Peyer's patch (tissue), 4 donors: Measurements from ENCODE around the gene DHCR24. TPM values are rescaled to one million over a fixed set of nuclear protein-coding genes. Genes with fewer than 3 reads are reported as not detected.

Source experiments
- DNase-seq, 3 donors: peaks; one replicate each; pipeline ENCODE4 v3.0.0-alpha.2; 2017 to 2019
- H3K27ac ChIP-seq, 4 donors: fragments of 200-600 bp; sonication (generic); one replicate each; pipeline ENCODE4 v1.5.1; 2016 to 2019
- H3K27me3 ChIP-seq, 2 donors: fragments of 200-600 bp; sonication (generic); one replicate each; pipeline ENCODE4 v1.5.1; 2019
- H3K36me3 ChIP-seq, 3 donors: fragments of 200-600 bp; sonication (generic); one replicate each; pipeline ENCODE4 v1.5.1; 2016 to 2019
- H3K4me1 ChIP-seq, 4 donors: fragments of 200-600 bp; sonication (generic); one replicate each; pipeline ENCODE4 v1.5.1; 2016 to 2019
- H3K4me3 ChIP-seq, 4 donors: fragments of 200-600 bp; sonication (generic); 1 replicate in 3 of 4; 2 replicates in 1 of 4; pipeline ENCODE4 v1.5.1; 2016 to 2019; ENCODE audit warnings: mild to moderate bottlenecking in 1 of 4
- H3K9me3 ChIP-seq, 4 donors: fragments of 200-600 bp; sonication (generic); one replicate each; pipeline ENCODE4 v1.5.1; 2016 to 2019; ENCODE audit warnings: mild to moderate bottlenecking in 1 of 4
- CTCF ChIP-seq, 6 experiments: fragments of 450-650 bp in 4 of 6; fragments of 200-600 bp in 2 of 6; sonication (generic) in 1 of 6; IDR thresholded peaks; one replicate each; pipeline ENCODE4 v1.5.1; 2017 to 2019; ENCODE audit warnings: antibody characterized with exemption in 6 of 6, mild to moderate bottlenecking in 3 of 6, moderate library complexity in 1 of 6
- POLR2A ChIP-seq, 2 donors: fragments of 450-650 bp; IDR thresholded peaks; one replicate each; pipeline ENCODE4 v1.5.1; 2017; ENCODE audit warnings: antibody characterized with exemption in 2 of 2, mild to moderate bottlenecking in 2 of 2, moderate library complexity in 2 of 2
- total RNA-seq, 4 donors: library from RNA; depleted of rRNA; stranded (reverse); fragments of >200 nt; gene quantifications; one replicate each; pipeline ENCODE4 v1.1.0, GENCODE V29; 2016

DHCR24 gene
- total RNA-seq, 4 donors from 2014 or later: 15.7 to 119 (median 110) TPM

- no peak for DNase-seq
- H3K36me3 ChIP-seq: no peaks in the 10 kb centered on the region
- no peaks in the 10 kb centered on the region for H3K4me1 ChIP-seq
- H3K27me3 ChIP-seq: no peaks in the 10 kb centered on the region
- no peak for TF ChIP-seq CTCF (IDR thresholded peaks at IDR 0.05)
- no peak for TF ChIP-seq POLR2A (IDR thresholded peaks at IDR 0.05)
- H3K27ac ChIP-seq: no peak overlapping the region
- H3K4me3 ChIP-seq: no peak overlapping the region
- H3K9me3 ChIP-seq: no peaks in the 10 kb centered on the region
Measured at GRCh38 chr1:54842206-54842915, 44.6 kb downstream of the DHCR24 start.

- Histone ChIP-seq H3K36me3 (no peaks in the 10 kb centered on the region), H3K4me1 (no peaks in the 10 kb centered on the region), H3K27ac (no peak overlapping the region), H3K4me3 (no peak overlapping the region), H3K27me3 (no peaks in the 10 kb centered on the region), H3K9me3 (no peaks in the 10 kb centered on the region)
- TF ChIP-seq CTCF (IDR thresholded peaks at IDR 0.05) (no peak), POLR2A (IDR thresholded peaks at IDR 0.05) (no peak)
- DNase-seq: no peak
Measured at GRCh38 chr1:54839824-54840223, 47.2 kb downstream of the DHCR24 start.

- H3K27me3 ChIP-seq: no peaks in the 10 kb centered on the region
- no peak for TF ChIP-seq CTCF (IDR thresholded peaks at IDR 0.05)
- no peak for DNase-seq
- H3K27ac ChIP-seq: no peak overlapping the region
- H3K36me3 ChIP-seq: no peaks in the 10 kb centered on the region
- no peak overlapping the region for H3K4me3 ChIP-seq
- no peaks in the 10 kb centered on the region for H3K9me3 ChIP-seq
- H3K4me1 ChIP-seq: no peaks in the 10 kb centered on the region
Measured at GRCh38 chr1:54838565-54839180, 48.3 kb downstream of the DHCR24 start.

- H3K27me3 ChIP-seq: no peaks in the 10 kb centered on the region
- no peak overlapping the region for H3K4me3 ChIP-seq
- TF ChIP-seq POLR2A (IDR thresholded peaks at IDR 0.05) (no peak), CTCF (IDR thresholded peaks at IDR 0.05) (no peak)
- H3K9me3 ChIP-seq: no peaks in the 10 kb centered on the region
- H3K4me1 ChIP-seq: no peaks in the 10 kb centered on the region
- no peaks in the 10 kb centered on the region for H3K36me3 ChIP-seq
- no peak for DNase-seq
- no peak overlapping the region for H3K27ac ChIP-seq
Measured at GRCh38 chr1:54837002-54837853, 49.8 kb downstream of the DHCR24 start.

GRCh38 chr1:54836594-54836993, 50.4 kb downstream of the DHCR24 start:
- no peak overlapping the region for H3K27ac ChIP-seq
- H3K36me3 ChIP-seq: no peaks in the 10 kb centered on the region
- DNase-seq: no peak

More at GRCh38 chr1:54836594-54836993, 50.4 kb downstream of the DHCR24 start:
- Histone ChIP-seq H3K4me1 (no peaks in the 10 kb centered on the region), H3K9me3 (no peaks in the 10 kb centered on the region), H3K4me3 (no peak overlapping the region), H3K27me3 (no peaks in the 10 kb centered on the region)
- TF ChIP-seq POLR2A (IDR thresholded peaks at IDR 0.05): no peak
- TF ChIP-seq CTCF (IDR thresholded peaks at IDR 0.05): no peak
